K562 (cell line): ENCODE measurements around the gene PI4KA. TPM values are rescaled to one million over a fixed set of nuclear protein-coding genes. Genes with fewer than 3 reads are reported as not detected.
A peak's percentile ranks its signal among the peaks of the same experiment; 100 is the strongest.

Experiments
- ATAC-seq: fragments of 200-7000 bp; cut with Tn5 transposase; 3 replicates; pipeline ENCODE4 v1.9.1; 2020; ENCODE audit warnings: moderate library complexity
- BruUV-seq: library from RNA; stranded (reverse); fragments of 400-500 nt; replicated peaks from 2 replicates; lab custom pipeline; 2021; lab: Mats Ljungman, UMichigan
- CTCF ChIA-PET: fragments of 300-600 bp; formaldehyde crosslinking; extraction: SDS; loops from one replicate; lab custom pipeline; 2021; ENCODE audit warnings: low intra/inter-chr PET ratio; lab: Yijun Ruan, JAX
- POLR2A ChIA-PET: fragments of 300-600, 350-650 bp; sonication (Branson Sonifier 250); formaldehyde crosslinking; extraction: SDS; loops from one replicate; lab custom pipeline; 2021; ENCODE audit warnings: antibody characterized with exemption, inconsistent platforms; lab: Yijun Ruan, JAX
- DNase-seq, 4 experiments: peaks; one replicate each; pipeline versions ENCODE4 v3.0.0 to v3.0.0-alpha.2; 2011 to 2018; ENCODE audit warnings: low spot score in 3 of 4, mixed read lengths in 3 of 4; ENCODE audit errors: extremely low read depth in 1 of 4
- FAIRE-seq: peaks from 2 replicates; lab custom pipeline; 2011; peaks lifted over from hg19 to GRCh38; lab: Jason Lieb, UNC
- H2AFZ ChIP-seq: 2 replicates; pipeline ENCODE4 v1.6.0; 2011; ENCODE audit warnings: low read depth, low read length, control low read depth, inconsistent platforms
- H3K27ac ChIP-seq: fragments of 200-600 bp; 3 replicates; pipeline ENCODE4 v1.8.0; 2011; ENCODE audit warnings: low read depth, mild to moderate bottlenecking, control low read depth, inconsistent platforms, low read length, moderate library complexity, mixed read lengths; ENCODE audit errors: extremely low read depth
- H3K27me3 ChIP-seq, 2 experiments: fragments of 300-600 bp in 1 of 2; 2 replicates in 1 of 2; 3 replicates in 1 of 2; pipeline versions ENCODE4 v1.6.0 to v1.8.0; 2011; ENCODE audit warnings: inconsistent platforms in 2 of 2, low read length in 2 of 2, mild to moderate bottlenecking in 1 of 2, mixed read lengths in 1 of 2, moderate library complexity in 1 of 2; ENCODE audit not compliant: control insufficient read depth in 2 of 2, insufficient read depth in 2 of 2
- H3K36me3 ChIP-seq: fragments of 300-600 bp; 3 replicates; pipeline ENCODE4 v1.8.0; 2011; ENCODE audit warnings: mild to moderate bottlenecking, low read length, inconsistent platforms; ENCODE audit not compliant: control insufficient read depth, insufficient read depth
- H3K4me1 ChIP-seq, 2 experiments: fragments of 200-600 bp in 1 of 2; replicated peaks in 1 of 2; 2 replicates in 1 of 2; 3 replicates in 1 of 2; pipeline versions ENCODE4 v1.5.1 to v1.8.0; 2011; ENCODE audit warnings: inconsistent platforms in 2 of 2, low read length in 2 of 2, mild to moderate bottlenecking in 1 of 2, mixed read lengths in 1 of 2, moderate library complexity in 1 of 2; ENCODE audit not compliant: control insufficient read depth in 2 of 2, insufficient read depth in 2 of 2
- H3K4me2 ChIP-seq: 2 replicates; pipeline ENCODE4 v1.6.1; 2011; ENCODE audit warnings: low read length, control low read depth, inconsistent platforms, mixed read lengths; ENCODE audit not compliant: insufficient read depth
- H3K4me3 ChIP-seq: fragments of 200-600 bp; sonication (generic), shearing (Covaris generic); 2 replicates; pipeline ENCODE4 v1.5.1; 2016; ENCODE audit warnings: control low read depth, inconsistent platforms
- H3K79me2 ChIP-seq: fragments of 200-600 bp; 3 replicates; pipeline ENCODE4 v1.8.0; 2011; ENCODE audit warnings: low read length, inconsistent platforms; ENCODE audit not compliant: control insufficient read depth, insufficient read depth
- H3K9ac ChIP-seq, 2 experiments: 2 replicates each; pipeline versions ENCODE4 v1.6.0 to v1.6.1; 2011; ENCODE audit warnings: low read depth in 2 of 2, low read length in 2 of 2, control low read depth in 1 of 2, inconsistent platforms in 1 of 2, mild to moderate bottlenecking in 1 of 2, mixed read lengths in 1 of 2; ENCODE audit not compliant: insufficient read depth in 1 of 2
- H3K9me1 ChIP-seq: one replicate; pipeline ENCODE4 v1.6.0; 2011; ENCODE audit warnings: inconsistent platforms, mild to moderate bottlenecking, low read length, moderate library complexity; ENCODE audit not compliant: control insufficient read depth, insufficient read depth
- H3K9me3 ChIP-seq: replicated peaks from 2 replicates; pipeline ENCODE4 v1.5.1; 2011; ENCODE audit warnings: low read depth, low read length, inconsistent platforms; ENCODE audit not compliant: control insufficient read depth, insufficient read depth
- H4K20me1 ChIP-seq: replicated peaks from 2 replicates; pipeline ENCODE4 v1.6.1; 2011; ENCODE audit warnings: low read length, inconsistent platforms, mixed read lengths; ENCODE audit not compliant: control insufficient read depth, insufficient read depth
- CBX3 ChIP-seq, 2 experiments: IDR thresholded peaks; 1 replicate in 1 of 2; 2 replicates in 1 of 2; pipeline ENCODE4 v1.6.1; 2012; ENCODE audit warnings: inconsistent platforms in 2 of 2, low read length in 2 of 2, borderline replicate concordance in 1 of 2, control low read depth in 1 of 2
- CREB1 ChIP-seq, 2 experiments: sonication (generic) in 1 of 2; formaldehyde crosslinking in 1 of 2; IDR thresholded peaks; 2 replicates each; pipeline versions ENCODE4 v1.6.1 to v1.8.0; 2012 to 2022; ENCODE audit warnings: inconsistent platforms in 1 of 2, mild to moderate bottlenecking in 1 of 2, missing genetic modification reagents in 1 of 2, moderate library complexity in 1 of 2
- CSDE1 ChIP-seq, 2 experiments: fragments of 450-650 bp; IDR thresholded peaks; 2 replicates each; pipeline ENCODE4 v1.6.1; 2016; ENCODE audit warnings: mild to moderate bottlenecking in 1 of 2
- ELF2 ChIP-seq: fragments of 250-450 bp; sonication (Bioruptor Pico); IDR thresholded peaks from 2 replicates; pipeline ENCODE4 v1.5.0; 2021; ENCODE audit warnings: mild to moderate bottlenecking
- FOXA3 ChIP-seq, 2 experiments: fragments of 450-650 bp in 1 of 2; sonication (generic) in 1 of 2; formaldehyde crosslinking; IDR thresholded peaks in 1 of 2; conservative IDR thresholded peaks in 1 of 2; 2 replicates each; pipeline versions ENCODE4 v1.4.0 to v1.8.0; 2020 to 2022; ENCODE audit warnings: mild to moderate bottlenecking in 2 of 2, missing genetic modification reagents in 1 of 2
- IFI16 ChIP-seq: fragments of 250-450 bp; sonication (Bioruptor Pico); IDR thresholded peaks from 2 replicates; pipeline ENCODE4 v2.1.2; 2022; ENCODE audit warnings: mild to moderate bottlenecking, inconsistent platforms
- KAT2B ChIP-seq: IDR thresholded peaks from one replicate; pipeline ENCODE4 v1.6.1; 2012; ENCODE audit warnings: low read depth, mild to moderate bottlenecking, control low read depth, inconsistent platforms, low read length, moderate library complexity
- MCM5 ChIP-seq: fragments of 450-650 bp; IDR thresholded peaks from 2 replicates; pipeline ENCODE4 v1.6.1; 2016; ENCODE audit warnings: low read depth
- PRMT5 ChIP-seq: sonication (generic); formaldehyde crosslinking; IDR thresholded peaks from 2 replicates; pipeline ENCODE4 v1.5.0; 2020; ENCODE audit warnings: missing genetic modification reagents
- RBFOX2 ChIP-seq: fragments of 200-400 bp; formaldehyde crosslinking; IDR thresholded peaks from 2 replicates; pipeline ENCODE4 v1.6.1; 2017; ENCODE audit warnings: low read depth, mild to moderate bottlenecking, low read length, moderate library complexity
- WHSC1 ChIP-seq: IDR thresholded peaks from one replicate; pipeline ENCODE4 v1.6.1; 2012; ENCODE audit warnings: low read length, control low read depth, inconsistent platforms
- ZNF551 ChIP-seq: fragments of 250-450 bp; sonication (Bioruptor Pico); IDR thresholded peaks from 2 replicates; pipeline ENCODE4 v1.5.0; 2021; ENCODE audit warnings: mild to moderate bottlenecking, moderate library complexity
- ZNF561 ChIP-seq: fragments of 450-650 bp; formaldehyde crosslinking; conservative IDR thresholded peaks from 2 replicates; pipeline ENCODE4 v1.4.0; 2020; ENCODE audit warnings: mild to moderate bottlenecking, moderate library complexity
- WGBS: fragments of 100-300 bp; shearing (Covaris generic); methylation state at CpG from one replicate; pipeline ENCODE4 v1.1.6; 2016; ENCODE audit warnings: low coverage, mixed read lengths; ENCODE audit not compliant: insufficient coverage; ENCODE audit errors: missing lambda C conversion rate; 5-methylcytosine and 5-hydroxymethylcytosine counted together
- in situ Hi-C: fragments of 300-500 bp; cut with MboI; formaldehyde crosslinking; loops from 4 replicates; pipeline ENCODE4 v1.15.0; 2018; ENCODE audit warnings: inconsistent platforms, mixed read lengths
- intact Hi-C: fragments of 100-400 bp; cut with micrococcal nuclease; formaldehyde crosslinking; loops from 2 replicates; pipeline ENCODE4 v1.14.2; 2022
- polyA plus RNA-seq, 8 experiments: library from polyadenylated mRNA; depleted of rRNA in 4 of 8; stranded (reverse) in 5 of 8; unstranded in 3 of 8; fragments of >200 nt; fragmentation: Nextera tagmentation in 2 of 8; fragmentation: Illumina TruSeq in 1 of 8; extraction: Ambion mirVana in 2 of 8; extraction: Trizol in 1 of 8; gene quantifications; 2 replicates each; pipeline versions ENCODE4 v1.2.1 to v1.2.3, GENCODE V29; 2011 to 2014; ENCODE audit warnings: inconsistent platforms in 1 of 8, missing spikeins in 1 of 8
- total RNA-seq, 7 experiments: library from RNA; depleted of rRNA in 6 of 7; stranded (reverse); fragments of >200 nt in 6 of 7; fragmentation: Illumina TruSeq in 2 of 7; extraction: Trizol in 2 of 7; gene quantifications; 2 replicates each; pipeline versions ENCODE4 v1.2.1 to v1.2.3, GENCODE V29; 2011 to 2021; ENCODE audit warnings: low replicate concordance in 1 of 7
- TF ChIP-seq, protein P1 (sequence below): conservative IDR thresholded peaks from 2 replicates; pipeline ENCODE4 v1.6.1; 2011; ENCODE audit warnings: low read depth, mild to moderate bottlenecking, low read length; ENCODE audit not compliant: control insufficient read depth
- TF ChIP-seq, protein P2 (sequence below): fragments of 250-450 bp; sonication (Bioruptor Pico); IDR thresholded peaks from 2 replicates; pipeline ENCODE4 v1.8.0; 2021; ENCODE audit warnings: mild to moderate bottlenecking, moderate library complexity

The PI4KA gene
- total and polyA plus RNA-seq, 9 of the 15 experiments (the other 6 are each of a cell fraction or from before 2014, with no cell fraction given): 7.3 to 187 (median 84.7) TPM

- CTCF ChIA-PET: no interaction called here
- FAIRE-seq (no peak), DNase-seq (peak in 1 of 4 experiments; percentile 16), ATAC-seq (peak; percentile 61)
- intact Hi-C loops: no loop called here
- POLR2A ChIA-PET: interaction anchor here (0.9 to 2.8 kb wide), 4 partner anchors 8 to 24 kb away, joined by 3 to 21 read pairs (median 7); no protein-coding TSS in a partner anchor
- no TSS peak for BruUV-seq
- Histone ChIP-seq H3K79me2 (no peaks in the 10 kb centered on the region), H4K20me1 (no peaks in the 10 kb centered on the region), H3K4me1 (peaks cover 0 to 3% of the 10 kb centered on the region in 2 experiments; a peak in 1 of 5 replicates), H3K36me3 (no peaks in the 10 kb centered on the region)
- 0% methylated on average over 1 of the region's 1 CpG for WGBS
- in situ Hi-C loops: no loop called here
- TF ChIP-seq, protein P1, sequence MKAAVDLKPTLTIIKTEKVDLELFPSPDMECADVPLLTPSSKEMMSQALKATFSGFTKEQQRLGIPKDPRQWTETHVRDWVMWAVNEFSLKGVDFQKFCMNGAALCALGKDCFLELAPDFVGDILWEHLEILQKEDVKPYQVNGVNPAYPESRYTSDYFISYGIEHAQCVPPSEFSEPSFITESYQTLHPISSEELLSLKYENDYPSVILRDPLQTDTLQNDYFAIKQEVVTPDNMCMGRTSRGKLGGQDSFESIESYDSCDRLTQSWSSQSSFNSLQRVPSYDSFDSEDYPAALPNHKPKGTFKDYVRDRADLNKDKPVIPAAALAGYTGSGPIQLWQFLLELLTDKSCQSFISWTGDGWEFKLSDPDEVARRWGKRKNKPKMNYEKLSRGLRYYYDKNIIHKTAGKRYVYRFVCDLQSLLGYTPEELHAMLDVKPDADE: 0 out of 2 replicates have a peak, but pooled peaks have one; percentile 16
- TF ChIP-seq KAT2B (peak; percentile 44), CSDE1 (IDR thresholded peaks at IDR 0.05) (no peak), WHSC1 (no peak), ELF2 (CRISPR knock-in tag) (no peak), ZNF551 (CRISPR knock-in tag) (0 out of 2 replicates have a peak, but pooled peaks have one; percentile 42), MCM5 (no peak), ZNF561 (CRISPR knock-in tag) (no peak), CBX3 (IDR thresholded peaks at IDR 0.05; ENCODE audit: borderline replicate concordance in 1 of 2, low read length in 2 of 2) (peak in 1 of 2 experiments; percentile 56; a peak in 1 of 3 replicates), RBFOX2 (0 out of 2 replicates have a peak, but pooled peaks have one; percentile 9), IFI16 (no peak), FOXA3 (CRISPR knock-in tag; conservative IDR thresholded peaks at IDR 0.05 in 1 of 2, IDR thresholded peaks at IDR 0.05 in 1 of 2) (0 out of 4 replicates have a peak, but pooled peaks of 1 of the 2 experiments have one; percentile 24), PRMT5 (CRISPR knock-in tag) (0 out of 2 replicates have a peak, but pooled peaks have one; percentile 27), CREB1 (IDR thresholded peaks at IDR 0.05) (0 out of 2 replicates have a peak, but pooled peaks have one; percentile 9), CREB1 (CRISPR knock-in tag; IDR thresholded peaks at IDR 0.05) (no peak)
- TF ChIP-seq, protein P2, sequence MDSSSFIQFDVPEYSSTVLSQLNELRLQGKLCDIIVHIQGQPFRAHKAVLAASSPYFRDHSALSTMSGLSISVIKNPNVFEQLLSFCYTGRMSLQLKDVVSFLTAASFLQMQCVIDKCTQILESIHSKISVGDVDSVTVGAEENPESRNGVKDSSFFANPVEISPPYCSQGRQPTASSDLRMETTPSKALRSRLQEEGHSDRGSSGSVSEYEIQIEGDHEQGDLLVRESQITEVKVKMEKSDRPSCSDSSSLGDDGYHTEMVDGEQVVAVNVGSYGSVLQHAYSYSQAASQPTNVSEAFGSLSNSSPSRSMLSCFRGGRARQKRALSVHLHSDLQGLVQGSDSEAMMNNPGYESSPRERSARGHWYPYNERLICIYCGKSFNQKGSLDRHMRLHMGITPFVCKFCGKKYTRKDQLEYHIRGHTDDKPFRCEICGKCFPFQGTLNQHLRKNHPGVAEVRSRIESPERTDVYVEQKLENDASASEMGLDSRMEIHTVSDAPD (CRISPR knock-in tag): no peak
- TF ChIP-seq, all 486 proteins: peak for 8
- H3K4me3 ChIP-seq: no peak overlapping the region
- H3K4me2 ChIP-seq: no peak overlapping the region
- H3K9me1 ChIP-seq: no peaks in the 10 kb centered on the region
- H2AFZ ChIP-seq: no peak overlapping the region
- H3K9me3 ChIP-seq: peaks cover 8% of the 10 kb centered on the region; the same call in 1 of the 2 replicates
- H3K9ac ChIP-seq: no peak overlapping the region
- H3K27ac ChIP-seq: no peak overlapping the region
- peaks cover 19 to 29% of the 10 kb centered on the region in 2 experiments for H3K27me3 ChIP-seq
Observed at GRCh38 chr22:20664594-20664959, 194.0 kb downstream of the PI4KA start.
